ENCODE measurements around the gene PDE6B. TPM values are rescaled to one million over a fixed set of nuclear protein-coding genes. Genes with fewer than 3 reads are reported as not detected.

PDE6B gene
- total RNA-seq, 1 donor from 2014 or later, result 2.3 TPM

DNA sequence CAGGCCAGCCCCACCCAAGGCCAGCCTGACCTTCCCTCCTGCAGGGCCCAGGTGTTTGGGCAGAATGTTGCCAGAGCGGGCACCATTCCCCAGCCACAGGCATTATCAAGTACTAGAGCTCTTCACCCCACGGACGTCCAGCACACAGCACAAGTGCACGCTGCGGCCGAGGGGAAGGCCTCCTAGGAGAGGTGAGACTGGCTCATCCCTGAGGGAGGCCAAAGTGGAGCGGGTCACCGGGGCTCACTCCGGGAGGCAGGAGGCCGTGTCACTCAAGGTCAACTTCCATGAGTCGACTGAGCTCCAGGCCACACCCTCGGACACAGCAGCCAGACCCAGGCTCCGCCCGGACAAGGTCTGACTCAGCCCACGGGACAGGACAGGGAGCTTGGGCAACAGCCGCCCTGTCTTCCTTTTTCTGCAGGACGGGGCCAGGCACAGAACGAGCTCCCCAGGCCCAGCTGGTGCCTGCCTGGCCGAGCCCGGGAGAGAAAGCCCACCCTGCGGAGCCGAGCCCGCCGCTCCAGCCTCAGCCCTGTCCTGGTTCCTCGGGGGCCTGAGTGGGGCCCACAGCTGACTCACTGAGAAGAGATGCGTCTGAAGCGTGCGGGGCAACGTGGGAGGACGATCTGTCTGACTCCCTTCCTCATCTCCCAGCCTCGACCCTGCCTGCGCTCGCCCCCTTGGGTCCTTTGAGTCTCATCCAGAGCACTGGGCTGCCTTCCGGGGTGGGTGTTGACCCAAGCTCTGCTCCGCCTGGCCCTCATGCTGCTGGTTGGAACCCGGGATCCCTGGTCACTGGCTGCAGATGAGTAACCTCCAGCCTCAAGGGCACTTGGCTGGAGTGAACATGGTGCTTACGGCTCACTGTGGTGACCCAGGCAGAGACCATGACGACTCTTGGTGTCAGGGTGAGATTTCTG, 61.9 kb downstream of the PDE6B start:
- H3K4me3 Mint-ChIP-seq (ENCODE audit: unreplicated experiment), result no peak overlapping the region
- no peaks in the 10 kb centered on the region for H3K27me3 Mint-ChIP-seq (ENCODE audit: low read depth)
- peak overlapping the region; percentile 82 for H3K27ac Mint-ChIP-seq (ENCODE audit: unreplicated experiment)
- peaks cover 17% of the 10 kb centered on the region for H3K4me1 Mint-ChIP-seq (ENCODE audit: low read depth)
- H3K36me3 Mint-ChIP-seq (ENCODE audit: low read depth), result no peaks in the 10 kb centered on the region
- peak; percentile 94 for DNase-seq (ENCODE audit: low spot score)
- H3K9me3 Mint-ChIP-seq (ENCODE audit: low read depth), result no peaks in the 10 kb centered on the region
- TF ChIP-seq, protein P1, sequence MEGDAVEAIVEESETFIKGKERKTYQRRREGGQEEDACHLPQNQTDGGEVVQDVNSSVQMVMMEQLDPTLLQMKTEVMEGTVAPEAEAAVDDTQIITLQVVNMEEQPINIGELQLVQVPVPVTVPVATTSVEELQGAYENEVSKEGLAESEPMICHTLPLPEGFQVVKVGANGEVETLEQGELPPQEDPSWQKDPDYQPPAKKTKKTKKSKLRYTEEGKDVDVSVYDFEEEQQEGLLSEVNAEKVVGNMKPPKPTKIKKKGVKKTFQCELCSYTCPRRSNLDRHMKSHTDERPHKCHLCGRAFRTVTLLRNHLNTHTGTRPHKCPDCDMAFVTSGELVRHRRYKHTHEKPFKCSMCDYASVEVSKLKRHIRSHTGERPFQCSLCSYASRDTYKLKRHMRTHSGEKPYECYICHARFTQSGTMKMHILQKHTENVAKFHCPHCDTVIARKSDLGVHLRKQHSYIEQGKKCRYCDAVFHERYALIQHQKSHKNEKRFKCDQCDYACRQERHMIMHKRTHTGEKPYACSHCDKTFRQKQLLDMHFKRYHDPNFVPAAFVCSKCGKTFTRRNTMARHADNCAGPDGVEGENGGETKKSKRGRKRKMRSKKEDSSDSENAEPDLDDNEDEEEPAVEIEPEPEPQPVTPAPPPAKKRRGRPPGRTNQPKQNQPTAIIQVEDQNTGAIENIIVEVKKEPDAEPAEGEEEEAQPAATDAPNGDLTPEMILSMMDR (IDR thresholded peaks at IDR 0.05), result no peak

DNA sequence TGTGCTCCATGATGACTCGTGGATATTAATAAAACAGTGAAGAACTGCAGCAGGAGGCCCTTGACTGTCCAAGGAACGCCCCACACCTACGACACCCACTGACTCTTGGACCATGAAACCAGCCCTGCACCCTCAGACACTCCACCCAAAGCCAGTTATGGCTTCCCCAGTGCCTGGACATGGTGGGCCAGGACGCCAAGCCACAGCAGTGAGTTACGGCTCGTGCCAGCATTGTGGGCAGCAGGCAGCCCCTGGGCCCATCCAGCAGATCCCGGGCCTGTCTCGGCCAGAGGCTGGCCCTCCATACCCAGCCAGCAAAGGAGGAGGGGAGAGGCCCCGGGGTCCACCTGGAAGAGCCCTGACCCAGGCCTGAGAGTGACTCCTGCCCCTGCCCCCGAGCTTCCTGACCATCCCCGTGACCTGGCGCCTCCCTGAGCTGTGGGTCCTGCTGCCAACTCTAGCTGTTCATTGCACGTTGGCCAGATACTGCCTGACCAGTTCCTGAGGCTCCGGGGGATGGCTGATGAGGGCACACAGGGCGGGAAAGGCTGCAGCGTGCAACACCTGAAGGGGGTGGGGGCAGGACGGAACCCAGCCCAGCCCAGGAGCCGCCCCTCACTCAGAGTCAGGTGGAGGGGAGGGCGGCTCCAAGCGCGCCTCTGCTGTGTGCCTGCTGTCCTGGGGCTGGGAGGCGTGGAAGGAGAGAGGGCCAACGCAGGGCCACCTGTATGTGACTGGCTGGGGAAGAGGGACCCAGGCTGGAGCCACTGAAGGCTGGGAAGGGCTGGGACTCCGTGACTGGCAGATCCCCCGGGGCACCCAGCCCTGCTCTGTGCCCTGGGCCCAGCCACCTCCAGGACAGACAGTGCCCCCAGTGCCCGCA, 62.8 kb downstream of the PDE6B start:
- Mint-ChIP-seq H3K4me3 (ENCODE audit: unreplicated experiment) (no peak overlapping the region), H3K27me3 (ENCODE audit: low read depth) (no peaks in the 10 kb centered on the region), H3K9me3 (ENCODE audit: low read depth) (no peaks in the 10 kb centered on the region), H3K27ac (ENCODE audit: unreplicated experiment) (peak overlapping the region; percentile 82), H3K36me3 (ENCODE audit: low read depth) (no peaks in the 10 kb centered on the region), H3K4me1 (ENCODE audit: low read depth) (peaks cover 17% of the 10 kb centered on the region)
- TF ChIP-seq, protein P1 (IDR thresholded peaks at IDR 0.05), result no peak
- no peak for DNase-seq (ENCODE audit: low spot score)

DNA sequence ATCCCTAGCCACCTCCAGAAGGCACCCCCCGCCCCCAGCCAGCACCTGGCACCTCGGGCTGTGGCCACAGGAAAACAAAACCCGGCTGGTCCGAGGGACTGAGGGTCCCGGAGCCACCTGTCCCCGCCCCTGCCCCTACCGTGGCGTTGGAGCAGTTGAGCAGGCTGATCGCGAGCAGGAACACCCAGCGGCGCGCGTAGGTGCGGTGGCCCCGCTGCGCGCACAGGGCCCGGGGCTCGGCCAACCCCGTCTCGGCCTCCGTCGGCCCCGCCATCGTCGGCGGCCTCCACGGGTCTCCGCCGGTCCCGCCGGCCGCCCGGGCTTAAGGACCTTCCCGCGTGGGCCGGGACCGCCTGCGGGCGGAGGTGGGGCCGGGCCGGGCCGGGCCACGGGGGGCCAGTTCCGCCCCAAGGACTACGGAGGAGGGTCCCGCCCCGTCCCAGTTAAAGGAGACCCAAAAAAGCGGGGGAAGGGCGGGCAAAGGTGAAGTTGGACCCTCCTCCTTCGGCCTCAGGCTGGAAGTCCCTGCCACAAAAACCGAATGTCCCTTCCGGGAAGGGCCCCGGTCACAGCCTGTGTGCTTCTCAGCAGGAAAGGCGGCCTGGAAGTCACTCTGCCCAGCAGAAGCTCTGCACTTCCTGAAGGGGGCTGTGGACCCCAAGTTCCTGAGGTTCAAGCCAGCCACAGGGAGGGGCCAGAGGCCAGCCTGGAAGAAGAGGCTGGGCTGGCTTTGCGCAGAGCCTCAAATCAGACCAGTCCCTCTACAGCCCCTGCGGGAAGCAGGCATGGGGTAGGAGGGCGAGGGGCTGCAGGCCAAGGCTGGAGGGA, 63.7 kb downstream of the PDE6B start, which contains the start of gene SLC49A3:
SLC49A3 (minus strand) TSS at position 298 of the 828 bp plus-strand sequence; CDS start at position 274, 24 bp downstream.
- Mint-ChIP-seq H3K36me3 (ENCODE audit: low read depth) (no peaks in the 10 kb centered on the region), H3K27ac (ENCODE audit: unreplicated experiment) (no peak within 1 kb of the TSS), H3K9me3 (ENCODE audit: low read depth) (no peaks in the 10 kb centered on the region), H3K27me3 (ENCODE audit: low read depth) (no peaks in the 10 kb centered on the region), H3K4me3 (ENCODE audit: unreplicated experiment) (no peak within 1 kb of the TSS), H3K4me1 (ENCODE audit: low read depth) (peaks cover 11% of the 10 kb centered on the region)
- no peak for DNase-seq (ENCODE audit: low spot score)
- TF ChIP-seq, protein P1 (IDR thresholded peaks at IDR 0.05), result no peak

DNA sequence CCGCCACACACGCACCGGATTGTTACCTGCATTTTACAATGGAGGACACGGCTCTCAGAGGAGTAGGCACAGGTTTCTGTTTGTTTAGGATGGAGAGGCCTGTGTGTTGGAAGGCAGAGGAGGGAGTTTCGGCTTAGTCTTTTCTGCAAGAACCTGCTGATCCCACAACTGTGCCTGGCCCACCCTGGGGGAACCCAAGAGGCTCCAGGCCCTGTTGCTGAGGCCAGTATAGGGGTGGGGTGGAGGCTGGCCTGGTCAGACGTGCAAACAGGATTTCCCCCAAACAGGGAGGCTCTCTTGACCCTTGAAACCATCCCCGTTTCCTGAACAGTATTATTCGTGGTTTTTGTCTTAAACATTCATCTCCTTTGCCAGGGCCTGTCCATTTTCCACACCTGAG, 64.3 kb downstream of the PDE6B start:
- Mint-ChIP-seq H3K4me1 (ENCODE audit: low read depth) (peaks cover 11% of the 10 kb centered on the region), H3K9me3 (ENCODE audit: low read depth) (no peaks in the 10 kb centered on the region), H3K27ac (ENCODE audit: unreplicated experiment) (no peak overlapping the region), H3K4me3 (ENCODE audit: unreplicated experiment) (no peak overlapping the region), H3K36me3 (ENCODE audit: low read depth) (no peaks in the 10 kb centered on the region), H3K27me3 (ENCODE audit: low read depth) (peaks cover 5% of the 10 kb centered on the region)
- DNase-seq (ENCODE audit: low spot score), result no peak
- TF ChIP-seq, protein P1 (IDR thresholded peaks at IDR 0.05), result no peak
